ENCODE measurements around the gene SYTL4.

GRCh38 chrX:100663642-100664041 lies 68.3 kb downstream of the SYTL4 start:
- TF ChIP-seq, protein P1, sequence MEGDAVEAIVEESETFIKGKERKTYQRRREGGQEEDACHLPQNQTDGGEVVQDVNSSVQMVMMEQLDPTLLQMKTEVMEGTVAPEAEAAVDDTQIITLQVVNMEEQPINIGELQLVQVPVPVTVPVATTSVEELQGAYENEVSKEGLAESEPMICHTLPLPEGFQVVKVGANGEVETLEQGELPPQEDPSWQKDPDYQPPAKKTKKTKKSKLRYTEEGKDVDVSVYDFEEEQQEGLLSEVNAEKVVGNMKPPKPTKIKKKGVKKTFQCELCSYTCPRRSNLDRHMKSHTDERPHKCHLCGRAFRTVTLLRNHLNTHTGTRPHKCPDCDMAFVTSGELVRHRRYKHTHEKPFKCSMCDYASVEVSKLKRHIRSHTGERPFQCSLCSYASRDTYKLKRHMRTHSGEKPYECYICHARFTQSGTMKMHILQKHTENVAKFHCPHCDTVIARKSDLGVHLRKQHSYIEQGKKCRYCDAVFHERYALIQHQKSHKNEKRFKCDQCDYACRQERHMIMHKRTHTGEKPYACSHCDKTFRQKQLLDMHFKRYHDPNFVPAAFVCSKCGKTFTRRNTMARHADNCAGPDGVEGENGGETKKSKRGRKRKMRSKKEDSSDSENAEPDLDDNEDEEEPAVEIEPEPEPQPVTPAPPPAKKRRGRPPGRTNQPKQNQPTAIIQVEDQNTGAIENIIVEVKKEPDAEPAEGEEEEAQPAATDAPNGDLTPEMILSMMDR (IDR thresholded peaks at IDR 0.05), result no peak
- TF ChIP-seq POLR2A (IDR thresholded peaks at IDR 0.05; ENCODE audit: low read depth) (no peak), EP300 (IDR thresholded peaks at IDR 0.05) (no peak)
